OCI-LY7 (cell line): ENCODE data around the gene CDKN2A.

Experiments used
- CTCF ChIP-seq: fragments of 200-600 bp; sonication (generic); conservative IDR thresholded peaks from 2 replicates; pipeline ENCODE4 v1.5.1; 2014; ENCODE audit warnings: mild to moderate bottlenecking, antibody characterized with exemption, low read length, moderate library complexity, mixed read lengths
- EZH2phosphoT487 ChIP-seq: fragments of 200-600 bp; sonication (generic); IDR thresholded peaks from 2 replicates; pipeline ENCODE4 v1.6.1; 2018; ENCODE audit warnings: low read depth, borderline replicate concordance, mild to moderate bottlenecking, mixed run types, antibody characterized with exemption, low read length, moderate library complexity, mixed read lengths

- TF ChIP-seq CTCF, result no peak
- TF ChIP-seq EZH2phosphoT487, result no peak
Measured at GRCh38 chr9:22010866-22011625, 16.9 kb upstream of the CDKN2A start.
